ENCODE results near the gene GFOD2.

The GFOD2 gene

GRCh38 chr16:67731071-67731752 is 12.1 kb upstream of the GFOD2 start:
- DNase-seq, result no peak

GRCh38 chr16:67730326-67730725 is 11.2 kb upstream of the GFOD2 start:
- no peak for DNase-seq

- DNase-seq, result no peak
These were observed 10.6 kb upstream of the GFOD2 start for GRCh38 chr16:67729636-67730248.

GRCh38 chr16:67727521-67728485 is 8.7 kb upstream of the GFOD2 start:
- DNase-seq, result no peak

- no peak for DNase-seq
These were observed 7.3 kb upstream of the GFOD2 start for GRCh38 chr16:67726106-67727034.

GRCh38 chr16:67723911-67724305 is 4.8 kb upstream of the GFOD2 start:
- DNase-seq, result no peak

- DNase-seq, result no peak
These were observed 4.2 kb upstream of the GFOD2 start for GRCh38 chr16:67723151-67723910.

GRCh38 chr16:67720236-67720635 is 1.1 kb upstream of the GFOD2 start:
- no peak for DNase-seq

- DNase-seq, result peak; percentile 15
These were observed 645 bp upstream of the GFOD2 start for GRCh38 chr16:67719778-67720144.

- DNase-seq, result no peak
These were observed 458 bp downstream of the GFOD2 start for GRCh38 chr16:67718668-67719047.

- DNase-seq, result no peak
These were observed 3.0 kb downstream of the GFOD2 start for GRCh38 chr16:67716097-67716496.

- no peak for DNase-seq
These were observed 4.6 kb downstream of the GFOD2 start for GRCh38 chr16:67714522-67714921.

GRCh38 chr16:67713647-67714273 is 5.4 kb downstream of the GFOD2 start:
- no peak for DNase-seq

- no peak for DNase-seq
These were observed 8.5 kb downstream of the GFOD2 start for GRCh38 chr16:67710607-67711006.

GRCh38 chr16:67709050-67709449 is 10.1 kb downstream of the GFOD2 start:
- no peak for DNase-seq

- DNase-seq, result no peak
These were observed 10.7 kb downstream of the GFOD2 start for GRCh38 chr16:67708368-67708771.

- DNase-seq, result no peak
These were observed 11.3 kb downstream of the GFOD2 start for GRCh38 chr16:67707790-67708189.

- DNase-seq, result no peak
These were observed 11.9 kb downstream of the GFOD2 start for GRCh38 chr16:67707210-67707609.

GRCh38 chr16:67704110-67704509 is 15.0 kb downstream of the GFOD2 start:
- DNase-seq, result no peak

GRCh38 chr16:67703626-67704025 is 15.5 kb downstream of the GFOD2 start:
- no peak for DNase-seq

- no peak for DNase-seq
These were observed 17.0 kb downstream of the GFOD2 start for GRCh38 chr16:67702130-67702529.
